Skeletal muscle satellite cell (primary cell): Measurements from ENCODE around the gene CUX1.
"Not testable (repeated sequence)": the region's sequence is repeated elsewhere in the genome, so short reads cannot be mapped to it uniquely, and the experiment has no call there.

Experiments used
- H3K27me3 ChIP-seq: 2 replicates; pipeline ENCODE4 v1.7.0; 2013; ENCODE audit warnings: low read length; ENCODE audit not compliant: control insufficient read depth, insufficient read depth
- H3K36me3 ChIP-seq: 2 replicates; pipeline ENCODE4 v1.7.0; 2013; ENCODE audit warnings: mild to moderate bottlenecking, control low read depth, low read length; ENCODE audit not compliant: insufficient read depth
- H3K4me1 ChIP-seq: 2 replicates; pipeline ENCODE4 v1.7.0; 2013; ENCODE audit warnings: low read length; ENCODE audit not compliant: control insufficient read depth, insufficient read depth
- H3K4me2 ChIP-seq: 2 replicates; pipeline ENCODE4 v1.7.0; 2013; ENCODE audit warnings: mild to moderate bottlenecking, low read length
- H3K4me3 ChIP-seq: 2 replicates; pipeline ENCODE4 v1.7.0; 2013; ENCODE audit warnings: low read length
- H3K9ac ChIP-seq: 2 replicates; pipeline ENCODE4 v1.7.0; 2013; ENCODE audit warnings: mild to moderate bottlenecking, low read depth, low read length, moderate library complexity
- H3K9me3 ChIP-seq: replicated peaks from 2 replicates; pipeline ENCODE4 v1.7.0; 2013; ENCODE audit warnings: mild to moderate bottlenecking, control low read depth, low read length

Gene CUX1

GRCh38 chr7:102006695-102007094 lies 189.3 kb downstream of the CUX1 start:
- no peak overlapping the region for H3K9ac ChIP-seq
- H3K27me3 ChIP-seq, result no peaks in the 10 kb centered on the region
- H3K4me1 ChIP-seq, result peaks cover 7% of the 10 kb centered on the region
- H3K4me3 ChIP-seq, result no peak overlapping the region
- no peaks in the 10 kb centered on the region for H3K36me3 ChIP-seq
- H3K4me2 ChIP-seq, result no peak overlapping the region
- H3K9me3 ChIP-seq, result no peaks in the 10 kb centered on the region

DNA sequence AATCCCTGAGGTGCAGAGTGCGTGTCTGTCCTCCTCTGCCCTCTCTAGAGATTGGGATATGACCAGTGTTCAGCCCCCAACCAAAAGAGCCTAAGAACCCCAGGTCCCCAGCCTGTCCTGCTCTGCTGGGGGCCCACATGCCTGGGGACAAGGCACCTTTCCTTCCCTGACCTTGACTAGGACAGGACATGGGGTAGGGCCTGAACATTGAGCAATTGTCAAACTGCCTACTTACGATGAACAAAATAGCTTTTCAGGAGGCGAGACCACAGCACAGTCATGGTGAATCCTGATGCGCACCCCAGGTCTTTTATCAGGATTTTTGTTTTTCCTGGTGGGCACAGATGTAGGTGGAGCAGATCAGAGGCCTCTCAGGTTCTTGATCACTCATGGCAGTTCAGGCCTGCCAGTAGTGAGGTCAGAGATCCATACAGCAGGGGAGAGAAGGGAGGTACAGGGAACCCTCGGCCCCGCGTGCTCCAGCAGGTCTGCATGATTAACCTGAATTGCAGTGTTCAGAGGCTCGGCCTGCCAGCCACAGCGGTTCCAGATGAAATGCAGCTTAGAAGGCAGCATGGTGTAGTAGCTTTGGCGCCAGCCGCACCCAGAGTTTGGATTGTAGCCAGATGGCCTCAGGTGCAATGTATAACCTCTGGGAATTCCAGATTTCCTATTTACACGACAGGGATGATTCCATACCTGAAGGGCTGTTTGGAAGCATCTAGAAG lies 191.3 kb downstream of the CUX1 start:
- H3K9me3 ChIP-seq, result no peaks in the 10 kb centered on the region
- H3K27me3 ChIP-seq, result no peaks in the 10 kb centered on the region
- no peak overlapping the region for H3K9ac ChIP-seq
- H3K4me2 ChIP-seq, result no peak overlapping the region
- H3K4me1 ChIP-seq, result peaks cover 12% of the 10 kb centered on the region
- H3K36me3 ChIP-seq, result no peaks in the 10 kb centered on the region
- H3K4me3 ChIP-seq, result no peak overlapping the region

DNA sequence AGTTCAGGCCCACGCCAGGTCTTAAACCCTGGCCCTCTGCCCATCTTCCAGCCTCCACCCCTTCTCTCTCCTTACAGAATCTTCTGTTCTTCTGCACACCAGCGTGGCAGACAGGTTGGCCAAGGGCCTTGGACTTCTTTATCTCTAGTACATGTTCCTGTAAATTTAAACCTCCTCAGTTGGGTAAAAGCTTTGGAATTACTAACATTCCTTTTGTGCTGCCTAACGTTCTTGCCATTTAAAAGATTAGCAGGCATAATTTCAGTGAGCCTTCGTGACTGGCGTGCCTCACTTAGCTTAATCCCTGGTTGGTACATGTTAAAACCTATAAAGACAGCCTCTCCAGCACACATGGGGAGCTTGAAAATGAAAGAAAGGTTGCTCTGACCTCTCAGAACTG lies 192.2 kb downstream of the CUX1 start:
- no peaks in the 10 kb centered on the region for H3K9me3 ChIP-seq
- H3K27me3 ChIP-seq, result no peaks in the 10 kb centered on the region
- H3K4me2 ChIP-seq, result no peak overlapping the region
- H3K36me3 ChIP-seq, result no peaks in the 10 kb centered on the region
- H3K4me1 ChIP-seq, result peaks cover 6% of the 10 kb centered on the region
- no peak overlapping the region for H3K4me3 ChIP-seq
- H3K9ac ChIP-seq, result no peak overlapping the region

- H3K4me2 ChIP-seq, H3K4me1 ChIP-seq, H3K9me3 ChIP-seq, H3K4me3 ChIP-seq, H3K9ac ChIP-seq, H3K36me3 ChIP-seq, H3K27me3 ChIP-seq: not testable (repeated sequence)
Measured at GRCh38 chr7:102012112-102012830, 194.8 kb downstream of the CUX1 start.

DNA sequence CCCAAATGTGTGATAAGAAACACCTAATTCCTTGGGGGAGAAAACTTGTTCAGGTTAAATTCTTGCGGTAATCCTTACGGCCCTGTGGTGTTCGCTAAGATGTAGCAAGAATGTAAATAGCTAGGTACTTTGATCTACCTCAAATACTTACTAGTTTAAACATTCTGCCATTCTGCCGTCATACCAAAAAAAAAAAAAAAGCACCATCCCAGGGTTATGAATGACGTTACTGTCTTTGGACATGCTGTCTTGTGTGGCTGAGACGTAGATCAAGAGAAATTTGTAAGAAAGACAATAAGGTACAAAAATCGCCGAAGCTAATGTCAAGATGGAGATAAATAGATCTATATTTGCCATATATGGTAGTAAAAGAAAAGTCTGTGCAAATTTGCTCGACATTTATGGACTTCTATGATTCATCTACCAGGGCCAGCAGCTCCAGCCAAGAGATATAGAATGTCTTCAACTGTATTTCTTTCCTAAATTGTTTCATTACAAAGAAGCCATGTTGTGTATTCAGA lies 195.6 kb downstream of the CUX1 start:
- Histone ChIP-seq H3K4me1 (peaks cover 5% of the 10 kb centered on the region), H3K36me3 (no peaks in the 10 kb centered on the region), H3K9ac (no peak overlapping the region)

DNA sequence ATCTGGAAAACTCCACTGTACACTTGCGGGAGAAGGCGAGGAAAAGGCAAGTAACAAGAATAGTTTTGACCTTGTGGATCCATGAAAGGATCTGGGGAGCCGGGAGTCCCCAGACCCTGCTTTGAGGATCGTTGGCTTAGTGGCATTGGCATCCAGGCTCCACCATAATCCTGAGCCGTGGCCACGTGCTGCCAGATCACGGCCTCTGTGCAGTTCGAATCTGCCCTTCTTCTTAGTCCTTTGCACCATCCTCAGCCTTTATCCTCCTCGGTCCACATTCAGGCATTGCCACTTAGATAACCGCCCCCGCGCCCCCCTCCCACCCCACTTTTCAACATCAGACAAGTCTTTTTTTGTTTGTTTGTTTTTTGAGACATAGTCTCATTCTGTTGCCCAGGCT lies 201.4 kb downstream of the CUX1 start:
- Histone ChIP-seq H3K36me3 (no peaks in the 10 kb centered on the region), H3K4me3 (no peak overlapping the region), H3K4me1 (no peaks in the 10 kb centered on the region), H3K4me2 (no peak overlapping the region), H3K27me3 (no peaks in the 10 kb centered on the region), H3K9me3 (no peaks in the 10 kb centered on the region), H3K9ac (no peak overlapping the region)

More for the DNA sequence above, 195.6 kb downstream of the CUX1 start:
- Histone ChIP-seq H3K4me3 (no peak overlapping the region), H3K4me2 (no peak overlapping the region), H3K9me3 (no peaks in the 10 kb centered on the region), H3K27me3 (no peaks in the 10 kb centered on the region)

DNA sequence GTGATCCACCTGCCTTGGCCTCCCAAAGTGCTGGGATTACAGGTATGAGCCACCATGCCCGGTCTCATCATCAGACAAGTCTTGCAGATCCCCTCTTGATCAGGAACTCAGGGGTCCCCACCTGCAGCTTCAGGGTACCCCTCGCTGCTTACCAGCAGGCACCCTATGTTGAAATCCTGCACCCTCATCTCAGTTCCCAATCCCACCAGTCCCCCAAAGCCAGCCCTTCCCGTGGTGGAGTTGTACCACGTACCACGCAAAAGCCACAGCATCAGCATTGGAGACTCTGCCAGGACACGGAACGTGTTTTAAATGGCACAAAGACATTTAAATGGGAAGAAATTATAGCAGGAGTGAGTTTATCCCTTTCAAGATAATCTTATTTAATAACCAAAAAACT lies 202.0 kb downstream of the CUX1 start:
- Histone ChIP-seq H3K36me3 (no peaks in the 10 kb centered on the region), H3K9me3 (no peaks in the 10 kb centered on the region), H3K4me2 (no peak overlapping the region), H3K4me1 (no peaks in the 10 kb centered on the region), H3K27me3 (no peaks in the 10 kb centered on the region), H3K9ac (no peak overlapping the region), H3K4me3 (no peak overlapping the region)

DNA sequence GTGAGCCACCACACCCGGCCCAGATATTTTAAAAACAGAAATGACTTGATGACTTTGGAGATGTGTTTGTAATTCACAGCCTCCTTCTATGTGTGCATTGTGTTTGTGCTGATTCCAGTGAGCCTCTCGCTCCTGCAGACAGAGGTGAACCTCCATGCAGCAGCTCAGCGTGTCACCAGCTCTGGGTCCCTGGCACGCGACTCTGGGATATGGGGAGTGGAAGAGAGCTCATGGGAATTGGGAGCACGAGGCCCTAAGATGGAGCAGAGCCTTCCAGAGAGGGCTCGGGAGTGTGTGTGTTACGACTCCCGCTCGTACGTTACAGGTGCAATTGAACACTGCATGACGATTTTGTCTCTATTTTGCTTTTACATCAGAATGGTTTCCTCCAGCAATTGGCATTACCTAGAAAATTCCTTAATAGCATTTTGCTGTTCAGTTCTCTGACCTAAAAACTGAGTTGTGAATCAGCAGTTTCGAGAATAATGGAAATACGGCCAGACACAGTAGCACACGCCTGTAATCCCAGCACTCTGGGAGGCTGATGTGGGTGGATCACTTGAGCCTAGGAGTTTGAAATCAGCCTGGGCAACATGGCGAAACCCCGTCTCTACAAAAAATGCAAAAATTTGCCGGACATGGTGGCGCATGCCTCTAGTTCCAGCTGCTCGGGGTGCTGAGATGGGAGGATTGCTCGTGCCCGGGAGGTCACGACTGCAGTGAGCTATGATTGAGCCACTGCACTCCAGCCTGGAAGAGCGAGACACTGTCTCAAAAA lies 204.6 kb downstream of the CUX1 start:
- no peak overlapping the region for H3K4me3 ChIP-seq
- no peaks in the 10 kb centered on the region for H3K4me1 ChIP-seq
- H3K9me3 ChIP-seq, result no peaks in the 10 kb centered on the region
- H3K27me3 ChIP-seq, result no peaks in the 10 kb centered on the region
- H3K4me2 ChIP-seq, result no peak overlapping the region
- H3K9ac ChIP-seq, result no peak overlapping the region
- H3K36me3 ChIP-seq, result no peaks in the 10 kb centered on the region

GRCh38 chr7:102024005-102024768 lies 206.8 kb downstream of the CUX1 start:
- H3K36me3 ChIP-seq, result no peaks in the 10 kb centered on the region
- no peaks in the 10 kb centered on the region for H3K27me3 ChIP-seq
- no peaks in the 10 kb centered on the region for H3K4me1 ChIP-seq
- H3K4me3 ChIP-seq, result no peak overlapping the region
- no peaks in the 10 kb centered on the region for H3K9me3 ChIP-seq
- H3K4me2 ChIP-seq, result no peak overlapping the region
- H3K9ac ChIP-seq, result no peak overlapping the region

GRCh38 chr7:102024769-102025391 lies 207.5 kb downstream of the CUX1 start:
- Histone ChIP-seq H3K36me3 (no peaks in the 10 kb centered on the region), H3K4me1 (no peaks in the 10 kb centered on the region), H3K9ac (no peak overlapping the region), H3K27me3 (no peaks in the 10 kb centered on the region), H3K4me2 (no peak overlapping the region), H3K9me3 (no peaks in the 10 kb centered on the region), H3K4me3 (no peak overlapping the region)
